NCI-H2196 treated with DMSO at 0.1 percent for 48 hours (cell line): ENCODE measurements around the gene RBMS3.

ENCODE experiments used
- DNase-seq: peaks from one replicate; lab custom pipeline; 2025; ENCODE audit not compliant: unreplicated experiment; lab: John Stamatoyannopoulos, UW

RBMS3 gene

GRCh38 chr3:29701326-29701983 lies 420.6 kb downstream of the RBMS3 start:
- no peak for DNase-seq

- no peak for DNase-seq
Measured at GRCh38 chr3:29705906-29706844, 425.3 kb downstream of the RBMS3 start.

GRCh38 chr3:29708884-29709283 lies 428.0 kb downstream of the RBMS3 start:
- no peak for DNase-seq

- no peak for DNase-seq
Measured at GRCh38 chr3:29711255-29711771, 430.4 kb downstream of the RBMS3 start.

GRCh38 chr3:29716213-29716612 lies 435.3 kb downstream of the RBMS3 start:
- no peak for DNase-seq

GRCh38 chr3:29718661-29719065 lies 437.8 kb downstream of the RBMS3 start:
- DNase-seq: no peak

GRCh38 chr3:29720665-29721064 lies 439.8 kb downstream of the RBMS3 start:
- no peak for DNase-seq

- DNase-seq: no peak
Measured at GRCh38 chr3:29721789-29722188, 440.9 kb downstream of the RBMS3 start.

GRCh38 chr3:29731050-29731449 lies 450.2 kb downstream of the RBMS3 start:
- DNase-seq: no peak

GRCh38 chr3:29741231-29741630 lies 460.4 kb downstream of the RBMS3 start:
- no peak for DNase-seq

- DNase-seq: no peak
Measured at GRCh38 chr3:29745232-29745870, 464.5 kb downstream of the RBMS3 start.

- DNase-seq: no peak
Measured at GRCh38 chr3:29746163-29746760, 465.4 kb downstream of the RBMS3 start.

- no peak for DNase-seq
Measured at GRCh38 chr3:29747991-29748390, 467.1 kb downstream of the RBMS3 start.

- no peak for DNase-seq
Measured at GRCh38 chr3:29751647-29752314, 470.9 kb downstream of the RBMS3 start.

GRCh38 chr3:29754346-29754745 lies 473.5 kb downstream of the RBMS3 start:
- DNase-seq: no peak

- DNase-seq: no peak
Measured at GRCh38 chr3:29755416-29755815, 474.5 kb downstream of the RBMS3 start.

GRCh38 chr3:29757054-29757777 lies 476.3 kb downstream of the RBMS3 start:
- no peak for DNase-seq

- no peak for DNase-seq
Measured at GRCh38 chr3:29758108-29758433, 477.2 kb downstream of the RBMS3 start.

GRCh38 chr3:29758434-29759322 lies 477.8 kb downstream of the RBMS3 start:
- DNase-seq: no peak
